ENCODE measurements around the gene SLC12A2. TPM values are rescaled to one million over a fixed set of nuclear protein-coding genes. Genes with fewer than 3 reads are reported as not detected.
A peak's percentile ranks its signal among the peaks of the same experiment; 100 is the strongest.

SLC12A2 gene
- total and polyA plus RNA-seq, 9 of the 15 experiments (the other 6 are each of a cell fraction or from before 2014, with no cell fraction given), result 5.1 to 20.3 (median 12.6) TPM

DNA sequence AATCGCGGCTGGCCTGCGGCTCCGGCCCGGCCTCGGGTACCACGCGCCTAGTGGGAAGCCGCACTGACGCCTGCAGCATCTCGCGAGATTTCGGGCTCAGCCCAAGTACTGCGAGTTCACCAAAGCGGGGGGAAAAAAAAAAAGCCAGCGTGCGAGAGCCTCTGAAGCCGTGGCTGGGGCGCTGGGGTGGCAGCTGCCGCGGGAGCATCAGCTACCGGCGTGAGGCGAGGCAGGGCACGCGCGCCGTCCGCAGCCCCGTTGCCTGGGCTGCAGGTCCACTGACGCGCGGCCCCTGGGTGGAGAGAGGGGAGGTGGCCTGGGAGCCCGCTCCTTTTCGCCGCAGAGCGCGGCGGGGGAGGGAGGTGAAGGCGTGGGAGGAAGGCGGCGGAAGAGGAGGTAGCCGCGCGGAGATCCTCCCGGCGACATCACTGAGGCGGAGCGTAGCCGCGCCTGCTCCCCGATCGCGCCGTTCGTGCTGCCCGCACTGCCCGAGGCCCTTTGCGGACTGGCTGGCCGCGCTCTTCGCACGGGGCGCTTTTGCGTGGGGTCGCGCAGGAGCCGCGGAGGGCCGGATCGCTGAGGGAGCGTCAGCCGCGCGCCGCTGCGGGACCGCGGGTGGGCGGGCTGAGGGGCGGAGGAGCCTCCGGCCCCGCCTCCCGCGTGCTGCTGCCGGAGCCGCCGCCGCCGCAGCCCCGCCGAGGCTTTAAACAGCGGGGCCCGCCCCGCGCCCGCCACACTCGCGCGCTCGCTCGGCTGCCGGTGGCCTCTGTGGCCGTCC lies at the start of gene SLC12A2 (continued):
- TF ChIP-seq, protein P1, sequence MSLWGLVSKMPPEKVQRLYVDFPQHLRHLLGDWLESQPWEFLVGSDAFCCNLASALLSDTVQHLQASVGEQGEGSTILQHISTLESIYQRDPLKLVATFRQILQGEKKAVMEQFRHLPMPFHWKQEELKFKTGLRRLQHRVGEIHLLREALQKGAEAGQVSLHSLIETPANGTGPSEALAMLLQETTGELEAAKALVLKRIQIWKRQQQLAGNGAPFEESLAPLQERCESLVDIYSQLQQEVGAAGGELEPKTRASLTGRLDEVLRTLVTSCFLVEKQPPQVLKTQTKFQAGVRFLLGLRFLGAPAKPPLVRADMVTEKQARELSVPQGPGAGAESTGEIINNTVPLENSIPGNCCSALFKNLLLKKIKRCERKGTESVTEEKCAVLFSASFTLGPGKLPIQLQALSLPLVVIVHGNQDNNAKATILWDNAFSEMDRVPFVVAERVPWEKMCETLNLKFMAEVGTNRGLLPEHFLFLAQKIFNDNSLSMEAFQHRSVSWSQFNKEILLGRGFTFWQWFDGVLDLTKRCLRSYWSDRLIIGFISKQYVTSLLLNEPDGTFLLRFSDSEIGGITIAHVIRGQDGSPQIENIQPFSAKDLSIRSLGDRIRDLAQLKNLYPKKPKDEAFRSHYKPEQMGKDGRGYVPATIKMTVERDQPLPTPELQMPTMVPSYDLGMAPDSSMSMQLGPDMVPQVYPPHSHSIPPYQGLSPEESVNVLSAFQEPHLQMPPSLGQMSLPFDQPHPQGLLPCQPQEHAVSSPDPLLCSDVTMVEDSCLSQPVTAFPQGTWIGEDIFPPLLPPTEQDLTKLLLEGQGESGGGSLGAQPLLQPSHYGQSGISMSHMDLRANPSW (CRISPR knock-in tag; IDR thresholded peaks at IDR 0.05), result no peak
- TF ChIP-seq, protein P2, sequence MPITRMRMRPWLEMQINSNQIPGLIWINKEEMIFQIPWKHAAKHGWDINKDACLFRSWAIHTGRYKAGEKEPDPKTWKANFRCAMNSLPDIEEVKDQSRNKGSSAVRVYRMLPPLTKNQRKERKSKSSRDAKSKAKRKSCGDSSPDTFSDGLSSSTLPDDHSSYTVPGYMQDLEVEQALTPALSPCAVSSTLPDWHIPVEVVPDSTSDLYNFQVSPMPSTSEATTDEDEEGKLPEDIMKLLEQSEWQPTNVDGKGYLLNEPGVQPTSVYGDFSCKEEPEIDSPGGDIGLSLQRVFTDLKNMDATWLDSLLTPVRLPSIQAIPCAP (CRISPR knock-in tag; IDR thresholded peaks at IDR 0.05; ENCODE audit: borderline replicate concordance), result no peak
- TF ChIP-seq DMBX1 (CRISPR knock-in tag; IDR thresholded peaks at IDR 0.05; ENCODE audit: borderline replicate concordance) (no peak), XRCC5 (IDR thresholded peaks at IDR 0.05; ENCODE audit: low read depth, low read length) (0 out of 2 replicates have a peak, but pooled peaks have one; percentile 25), MCM2 (IDR thresholded peaks at IDR 0.05; ENCODE audit: low read depth) (no peak), HNRNPLL (IDR thresholded peaks at IDR 0.05; ENCODE audit: low read depth, low read length, poor library complexity, severe bottlenecking) (peak; percentile 64), ZNF121 (CRISPR knock-in tag; conservative IDR thresholded peaks at IDR 0.05) (0 out of 2 replicates have a peak, but pooled peaks have one; percentile 23), NR2C1 (IDR thresholded peaks at IDR 0.05) (no peak), NR2C1 (tag; IDR thresholded peaks at IDR 0.05) (no peak), SIN3B (IDR thresholded peaks at IDR 0.05; ENCODE audit: low read depth) (0 out of 2 replicates have a peak, but pooled peaks have one; percentile 39), SAFB2 (IDR thresholded peaks at IDR 0.05; ENCODE audit: borderline replicate concordance, low read depth, low read length, severe bottlenecking) (no peak), POLR2H (tag; IDR thresholded peaks at IDR 0.05; ENCODE audit: low read depth) (no peak), ZNF696 (CRISPR knock-in tag; conservative IDR thresholded peaks at IDR 0.05) (no peak)
- TF ChIP-seq, protein P3, sequence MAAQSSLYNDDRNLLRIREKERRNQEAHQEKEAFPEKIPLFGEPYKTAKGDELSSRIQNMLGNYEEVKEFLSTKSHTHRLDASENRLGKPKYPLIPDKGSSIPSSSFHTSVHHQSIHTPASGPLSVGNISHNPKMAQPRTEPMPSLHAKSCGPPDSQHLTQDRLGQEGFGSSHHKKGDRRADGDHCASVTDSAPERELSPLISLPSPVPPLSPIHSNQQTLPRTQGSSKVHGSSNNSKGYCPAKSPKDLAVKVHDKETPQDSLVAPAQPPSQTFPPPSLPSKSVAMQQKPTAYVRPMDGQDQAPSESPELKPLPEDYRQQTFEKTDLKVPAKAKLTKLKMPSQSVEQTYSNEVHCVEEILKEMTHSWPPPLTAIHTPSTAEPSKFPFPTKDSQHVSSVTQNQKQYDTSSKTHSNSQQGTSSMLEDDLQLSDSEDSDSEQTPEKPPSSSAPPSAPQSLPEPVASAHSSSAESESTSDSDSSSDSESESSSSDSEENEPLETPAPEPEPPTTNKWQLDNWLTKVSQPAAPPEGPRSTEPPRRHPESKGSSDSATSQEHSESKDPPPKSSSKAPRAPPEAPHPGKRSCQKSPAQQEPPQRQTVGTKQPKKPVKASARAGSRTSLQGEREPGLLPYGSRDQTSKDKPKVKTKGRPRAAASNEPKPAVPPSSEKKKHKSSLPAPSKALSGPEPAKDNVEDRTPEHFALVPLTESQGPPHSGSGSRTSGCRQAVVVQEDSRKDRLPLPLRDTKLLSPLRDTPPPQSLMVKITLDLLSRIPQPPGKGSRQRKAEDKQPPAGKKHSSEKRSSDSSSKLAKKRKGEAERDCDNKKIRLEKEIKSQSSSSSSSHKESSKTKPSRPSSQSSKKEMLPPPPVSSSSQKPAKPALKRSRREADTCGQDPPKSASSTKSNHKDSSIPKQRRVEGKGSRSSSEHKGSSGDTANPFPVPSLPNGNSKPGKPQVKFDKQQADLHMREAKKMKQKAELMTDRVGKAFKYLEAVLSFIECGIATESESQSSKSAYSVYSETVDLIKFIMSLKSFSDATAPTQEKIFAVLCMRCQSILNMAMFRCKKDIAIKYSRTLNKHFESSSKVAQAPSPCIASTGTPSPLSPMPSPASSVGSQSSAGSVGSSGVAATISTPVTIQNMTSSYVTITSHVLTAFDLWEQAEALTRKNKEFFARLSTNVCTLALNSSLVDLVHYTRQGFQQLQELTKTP (IDR thresholded peaks at IDR 0.05; ENCODE audit: low read depth in 1 of 2, partially characterized antibody in 2 of 2), result no peak
- TF ChIP-seq, protein P4, sequence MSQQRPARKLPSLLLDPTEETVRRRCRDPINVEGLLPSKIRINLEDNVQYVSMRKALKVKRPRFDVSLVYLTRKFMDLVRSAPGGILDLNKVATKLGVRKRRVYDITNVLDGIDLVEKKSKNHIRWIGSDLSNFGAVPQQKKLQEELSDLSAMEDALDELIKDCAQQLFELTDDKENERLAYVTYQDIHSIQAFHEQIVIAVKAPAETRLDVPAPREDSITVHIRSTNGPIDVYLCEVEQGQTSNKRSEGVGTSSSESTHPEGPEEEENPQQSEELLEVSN (IDR thresholded peaks at IDR 0.05; ENCODE audit: borderline replicate concordance in 1 of 2, extremely low read depth in 1 of 2, insufficient read depth in 1 of 2, insufficient read length in 1 of 2, low read depth in 1 of 2, low read length in 1 of 2, poor library complexity in 1 of 2, severe bottlenecking in 1 of 2), result peak; percentile 82 to 91
